Measurements from ENCODE around the gene JAG1.

Gene JAG1

DNA sequence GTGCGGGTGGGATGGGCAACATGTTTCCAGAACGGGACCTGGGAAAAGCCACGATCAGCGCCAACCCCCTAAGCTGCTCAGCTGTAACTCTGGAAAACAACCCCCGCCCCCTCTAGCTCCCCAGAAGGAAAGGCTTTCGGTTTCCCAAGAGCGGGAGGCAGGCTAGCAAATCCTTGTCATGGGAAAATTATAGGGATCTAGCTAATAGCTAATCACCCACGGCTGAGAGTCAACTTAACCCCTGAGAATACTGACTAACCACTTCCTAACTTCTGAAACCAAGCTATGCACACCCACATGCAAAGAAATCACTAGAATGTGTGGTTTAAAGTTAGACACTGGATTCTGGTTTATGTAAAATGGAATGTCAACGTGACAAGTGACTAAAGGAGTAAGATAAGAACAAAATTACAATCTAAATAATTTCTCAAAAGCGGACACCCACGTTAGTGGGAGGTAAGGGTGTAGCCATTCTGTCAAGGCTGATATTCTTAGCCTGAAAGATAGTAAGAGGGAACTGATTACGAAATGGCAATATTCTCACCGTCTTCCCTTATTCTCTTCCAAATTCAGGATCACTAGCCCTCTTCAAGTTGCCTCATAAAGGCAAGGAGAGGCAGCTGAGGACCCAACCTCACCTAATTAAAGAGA, 20.1 kb downstream of the JAG1 start:
- TF ChIP-seq, protein P1, sequence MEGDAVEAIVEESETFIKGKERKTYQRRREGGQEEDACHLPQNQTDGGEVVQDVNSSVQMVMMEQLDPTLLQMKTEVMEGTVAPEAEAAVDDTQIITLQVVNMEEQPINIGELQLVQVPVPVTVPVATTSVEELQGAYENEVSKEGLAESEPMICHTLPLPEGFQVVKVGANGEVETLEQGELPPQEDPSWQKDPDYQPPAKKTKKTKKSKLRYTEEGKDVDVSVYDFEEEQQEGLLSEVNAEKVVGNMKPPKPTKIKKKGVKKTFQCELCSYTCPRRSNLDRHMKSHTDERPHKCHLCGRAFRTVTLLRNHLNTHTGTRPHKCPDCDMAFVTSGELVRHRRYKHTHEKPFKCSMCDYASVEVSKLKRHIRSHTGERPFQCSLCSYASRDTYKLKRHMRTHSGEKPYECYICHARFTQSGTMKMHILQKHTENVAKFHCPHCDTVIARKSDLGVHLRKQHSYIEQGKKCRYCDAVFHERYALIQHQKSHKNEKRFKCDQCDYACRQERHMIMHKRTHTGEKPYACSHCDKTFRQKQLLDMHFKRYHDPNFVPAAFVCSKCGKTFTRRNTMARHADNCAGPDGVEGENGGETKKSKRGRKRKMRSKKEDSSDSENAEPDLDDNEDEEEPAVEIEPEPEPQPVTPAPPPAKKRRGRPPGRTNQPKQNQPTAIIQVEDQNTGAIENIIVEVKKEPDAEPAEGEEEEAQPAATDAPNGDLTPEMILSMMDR (conservative IDR thresholded peaks at IDR 0.05; ENCODE audit: low read depth, low read length): no peak
- H3K4me3 ChIP-seq (ENCODE audit: low read length): peak overlapping the region; percentile 19
- peak; percentile 92 for DNase-seq (ENCODE audit: low read depth)

DNA sequence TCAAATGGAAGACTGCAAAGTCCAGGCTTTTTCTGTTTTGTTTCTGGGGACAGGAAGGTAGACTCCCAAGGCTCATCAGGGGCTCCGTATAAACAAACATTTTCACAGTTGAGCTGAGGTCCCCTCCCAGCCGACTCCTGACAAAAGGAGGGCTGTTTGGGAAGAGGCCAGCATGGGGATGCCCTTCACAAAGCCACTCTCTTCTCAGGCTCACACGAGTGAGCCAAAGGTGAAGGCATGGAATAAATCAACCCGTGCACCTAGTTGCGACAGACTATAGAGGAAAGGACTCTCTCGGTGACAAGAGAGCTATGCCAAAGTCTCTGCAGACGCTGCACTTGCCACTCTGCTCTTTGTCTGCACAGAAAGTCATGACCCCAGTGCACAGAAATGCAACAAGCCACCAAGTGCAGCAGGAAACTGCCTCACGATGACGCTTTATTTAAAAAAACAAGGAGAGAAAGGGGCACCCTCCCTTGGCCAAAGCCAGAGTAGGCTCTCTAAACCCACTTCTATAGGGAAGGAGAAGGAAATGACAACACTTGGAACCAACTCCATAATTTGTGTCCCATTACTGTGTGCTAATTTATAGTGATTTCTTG, 21.0 kb downstream of the JAG1 start:
- TF ChIP-seq, protein P1 (conservative IDR thresholded peaks at IDR 0.05; ENCODE audit: low read depth, low read length): no peak
- no peak for DNase-seq (ENCODE audit: low read depth)
- H3K4me3 ChIP-seq (ENCODE audit: low read length): no peak overlapping the region

DNA sequence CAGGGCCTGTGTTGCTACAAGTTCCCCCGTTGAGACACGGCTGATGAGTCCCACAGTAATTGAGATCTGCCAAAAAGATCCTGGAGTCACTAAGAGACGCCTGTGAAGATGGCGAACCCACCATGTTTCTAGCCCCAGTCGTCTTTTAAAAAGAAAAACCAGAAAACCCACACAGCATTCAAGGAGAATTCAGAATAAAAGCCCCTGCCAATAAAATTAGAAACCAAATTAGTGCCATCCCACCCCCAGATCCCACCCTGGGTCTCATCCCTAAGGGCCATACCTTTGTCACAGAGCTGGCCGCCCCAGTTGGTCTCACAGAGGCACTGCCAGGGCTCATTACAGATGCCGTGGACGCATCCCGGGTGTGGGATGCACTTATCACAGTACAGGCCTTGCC, 21.6 kb downstream of the JAG1 start:
- TF ChIP-seq, protein P1 (conservative IDR thresholded peaks at IDR 0.05; ENCODE audit: low read depth, low read length): no peak
- H3K4me3 ChIP-seq (ENCODE audit: low read length): no peak overlapping the region
- DNase-seq (ENCODE audit: low read depth): no peak

GRCh38 chr20:10651227-10651990, 22.4 kb downstream of the JAG1 start:
- no peak for DNase-seq (ENCODE audit: low read depth)
- H3K4me3 ChIP-seq (ENCODE audit: low read length): no peak overlapping the region
- TF ChIP-seq, protein P1 (conservative IDR thresholded peaks at IDR 0.05; ENCODE audit: low read depth, low read length): no peak

DNA sequence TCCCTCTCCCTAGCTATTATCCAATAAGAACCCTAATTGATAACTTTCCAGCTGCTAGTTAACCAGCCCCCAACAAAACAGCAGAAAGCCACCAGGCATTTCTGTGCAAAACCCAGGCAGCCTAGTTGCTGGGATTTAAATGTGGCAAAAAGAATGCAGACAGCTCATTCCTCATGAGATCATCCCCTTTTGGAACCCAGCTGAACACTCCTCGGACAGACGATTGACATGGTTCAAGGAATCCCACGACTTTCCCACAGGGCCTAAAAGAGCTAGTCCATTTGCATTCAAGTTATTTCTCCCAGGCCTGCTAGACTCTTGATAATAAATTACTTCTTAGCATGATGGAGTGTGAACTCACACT, 24.0 kb downstream of the JAG1 start:
- TF ChIP-seq, protein P1 (conservative IDR thresholded peaks at IDR 0.05; ENCODE audit: low read depth, low read length): no peak
- peak; percentile 80 for DNase-seq (ENCODE audit: low read depth)
- no peak overlapping the region for H3K4me3 ChIP-seq (ENCODE audit: low read length)

DNA sequence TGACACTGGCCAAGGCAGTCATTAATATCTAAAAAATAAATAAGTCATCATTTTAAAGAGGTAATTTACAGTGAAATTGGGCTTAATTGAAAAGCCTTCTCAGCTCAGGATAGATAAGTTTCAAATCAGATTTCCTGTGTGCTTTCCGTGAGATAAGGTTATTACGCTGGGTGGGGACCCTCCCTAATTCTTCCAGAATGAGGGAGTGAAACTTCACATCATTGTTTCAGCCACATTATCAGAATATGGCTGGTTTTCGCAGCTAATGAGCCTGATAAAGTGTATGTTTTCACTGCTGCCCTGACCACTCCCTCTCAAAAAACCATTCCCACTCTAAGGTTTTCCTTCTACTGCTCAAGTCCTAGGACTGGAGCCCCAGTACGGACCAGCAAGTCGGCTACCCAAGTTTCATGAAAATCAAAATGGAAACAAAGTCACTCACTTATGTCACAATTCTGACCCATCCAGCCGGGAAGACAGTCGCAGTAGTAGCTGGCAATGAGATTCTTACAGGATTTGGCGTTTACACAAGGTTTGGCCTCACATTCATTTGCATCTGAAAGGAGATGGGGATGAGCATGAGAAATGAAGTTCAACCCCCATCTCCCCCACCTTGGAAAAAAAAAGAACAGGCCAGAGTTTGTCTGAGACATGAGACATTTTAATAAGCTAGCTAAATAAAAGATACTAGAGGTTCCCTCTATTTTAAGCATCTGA, 24.6 kb downstream of the JAG1 start:
- H3K4me3 ChIP-seq (ENCODE audit: low read length): no peak overlapping the region
- DNase-seq (ENCODE audit: low read depth): no peak
- TF ChIP-seq, protein P1 (conservative IDR thresholded peaks at IDR 0.05; ENCODE audit: low read depth, low read length): peak; percentile 4

All from retinal pigment epithelial cell (primary cell).